ENCODE results near the gene JARID2. TPM values are rescaled to one million over a fixed set of nuclear protein-coding genes. Genes with fewer than 3 reads are reported as not detected.

The JARID2 gene
- polyA plus RNA-seq, 5 donors, result 14.7 to 18.1 (median 17.7) TPM

- no peak for DNase-seq
Observed at GRCh38 chr6:15355683-15356099, 109.8 kb downstream of the JARID2 start.

GRCh38 chr6:15356179-15356578 lies 110.3 kb downstream of the JARID2 start:
- DNase-seq, result no peak

GRCh38 chr6:15356937-15357336 lies 111.1 kb downstream of the JARID2 start:
- no peak for DNase-seq

- DNase-seq, result no peak
Observed at GRCh38 chr6:15357782-15358181, 111.9 kb downstream of the JARID2 start.

GRCh38 chr6:15358579-15359327 lies 112.9 kb downstream of the JARID2 start:
- DNase-seq, result no peak

GRCh38 chr6:15359335-15359862 lies 113.5 kb downstream of the JARID2 start:
- no peak for DNase-seq

GRCh38 chr6:15360300-15360699 lies 114.4 kb downstream of the JARID2 start:
- no peak for DNase-seq

GRCh38 chr6:15361197-15361596 lies 115.3 kb downstream of the JARID2 start:
- DNase-seq, result no peak

- DNase-seq, result no peak
Observed at GRCh38 chr6:15362274-15363160, 116.6 kb downstream of the JARID2 start.

- DNase-seq, result no peak
Observed at GRCh38 chr6:15363164-15363522, 117.3 kb downstream of the JARID2 start.

GRCh38 chr6:15363523-15364400 lies 117.9 kb downstream of the JARID2 start:
- no peak for DNase-seq

GRCh38 chr6:15364401-15365037 lies 118.7 kb downstream of the JARID2 start:
- DNase-seq, result no peak

GRCh38 chr6:15365273-15365687 lies 119.4 kb downstream of the JARID2 start:
- peak; percentile 80 to 81 for DNase-seq

- no peak for DNase-seq
Observed at GRCh38 chr6:15366003-15366535, 120.2 kb downstream of the JARID2 start.

GRCh38 chr6:15366879-15367278 lies 121.0 kb downstream of the JARID2 start:
- DNase-seq, result no peak

- no peak for DNase-seq
Observed at GRCh38 chr6:15368186-15368585, 122.3 kb downstream of the JARID2 start.

- no peak for DNase-seq
Observed at GRCh38 chr6:15368873-15369272, 123.0 kb downstream of the JARID2 start.

- DNase-seq, result no peak
Observed at GRCh38 chr6:15369838-15370237, 124.0 kb downstream of the JARID2 start.

- no peak for DNase-seq
Observed at GRCh38 chr6:15370733-15371671, 125.1 kb downstream of the JARID2 start.

GRCh38 chr6:15372932-15373331 lies 127.1 kb downstream of the JARID2 start:
- DNase-seq, result no peak
